Ovary (tissue), 9 donors: ENCODE results near the gene RAB7A. TPM values are rescaled to one million over a fixed set of nuclear protein-coding genes. Genes with fewer than 3 reads are reported as not detected.

Experiments
- DNase-seq, 5 donors: peaks; one replicate each; pipeline ENCODE4 v3.0.0-alpha.2; 2019 to 2020
- H3K27ac ChIP-seq, 2 donors: fragments of 200-600 bp; one replicate each; pipeline versions ENCODE4 v1.5.1 to v1.8.0; 2019 to 2022
- H3K27me3 ChIP-seq: fragments of 200-600 bp; one replicate; pipeline ENCODE4 v1.8.0; 2022
- H3K36me3 ChIP-seq: fragments of 200-600 bp; sonication (generic); one replicate; pipeline ENCODE4 v1.5.1; 2019
- H3K4me1 ChIP-seq: one replicate; pipeline ENCODE4 v1.8.1; 2013; ENCODE audit warnings: mild to moderate bottlenecking, moderate library complexity; ENCODE audit not compliant: insufficient read depth
- H3K4me3 ChIP-seq: fragments of 200-600 bp; sonication (generic); one replicate; pipeline ENCODE4 v1.5.1; 2017
- H3K9me3 ChIP-seq, 2 donors: fragments of 200-600 bp in 1 of 2; sonication (generic) in 1 of 2; one replicate each; pipeline versions ENCODE4 v1.5.1 to v1.8.1; 2013 to 2019; ENCODE audit warnings: mild to moderate bottlenecking in 1 of 2, moderate library complexity in 1 of 2
- CTCF ChIP-seq, 3 donors: fragments of 450-650 bp in 2 of 3; fragments of 200-600 bp in 1 of 3; IDR thresholded peaks; one replicate each; pipeline versions ENCODE4 v1.5.1 to v1.8.0; 2016 to 2022; ENCODE audit warnings: antibody characterized with exemption in 3 of 3, mild to moderate bottlenecking in 1 of 3
- EP300 ChIP-seq: sonication (generic); formaldehyde crosslinking; IDR thresholded peaks from one replicate; pipeline ENCODE4 v1.6.1; 2017; ENCODE audit warnings: antibody characterized with exemption
- POLR2A ChIP-seq: fragments of 450-650 bp; IDR thresholded peaks from one replicate; pipeline ENCODE4 v1.6.1; 2017; ENCODE audit warnings: antibody characterized with exemption, mild to moderate bottlenecking, moderate library complexity
- WGBS, 3 donors: extraction: QIAGEN DNeasy Blood & Tissue Kit in 1 of 3; methylation state at CpG; one replicate each; pipeline versions ENCODE4 v1.1.5 to v1.1.7; 2013 to 2017; 5-methylcytosine and 5-hydroxymethylcytosine counted together
- intact Hi-C, 4 donors: fragments of 100-400 bp; cut with DNase I; formaldehyde crosslinking; loops; one replicate each; pipeline versions ENCODE4 v1.11.0 to v1.15.1; 2022 to 2023
- polyA plus RNA-seq, 2 donors: library from polyadenylated mRNA; stranded (reverse); fragments of 200-250 nt in 1 of 2; fragments of 350-450 nt in 1 of 2; fragmentation: Illumina TruSeq in 1 of 2; extraction: RNeasy Lipid Tissue Mini Kit (QIAGEN cat#74804) in 1 of 2; gene quantifications; one replicate each; pipeline ENCODE4 v1.2.3, GENCODE V29; 2013 to 2014
- total RNA-seq, 7 donors: library from RNA; depleted of rRNA in 2 of 7; stranded (reverse); fragments of >200 nt in 2 of 7; fragmentation: NEBNext Ultra II Directional in 3 of 7; extraction: Animal tissue kit (Norgen Biotek cat#: 25700) in 3 of 7; gene quantifications; one replicate each; pipeline versions ENCODE4 v1.1.0 to v1.2.4, GENCODE V29; 2016 to 2023
- donor health status: DM: no; HTN: no; CAD: no; lungs with moderate emphysema.
- donor health status: DM: no; HTN: no; CAD: no.
- donor health status: Bipolar disorder and iron deficiency.
- donor health status: DM: yes; HTN: yes; CAD: no.
- donor health status: DM: no; HTN: no; CAD: no.
- donor health status: DM: yes; HTN: yes; CAD: no.

The RAB7A gene
- total and polyA plus RNA-seq, 9 donors, result 70.1 to 320 (median 213) TPM

- Histone ChIP-seq H3K4me3 (no peak overlapping the region), H3K27me3 (no peaks in the 10 kb centered on the region), H3K27ac (no peak overlapping the region), H3K36me3 (no peaks in the 10 kb centered on the region), H3K9me3 (no peaks in the 10 kb centered on the region), H3K4me1 (peaks cover 4% of the 10 kb centered on the region)
- intact Hi-C loops, result no loop called here
- DNase-seq, result no peak
- TF ChIP-seq CTCF (IDR thresholded peaks at IDR 0.05), result no peak
- no peak for TF ChIP-seq POLR2A
- TF ChIP-seq EP300, result no peak
These were observed 77.3 kb downstream of the RAB7A start for GRCh38 chr3:128803307-128803706.

GRCh38 chr3:128804017-128804810 lies 78.2 kb downstream of the RAB7A start:
- intact Hi-C loops, result no loop called here
- Histone ChIP-seq H3K4me1 (peaks cover 4% of the 10 kb centered on the region), H3K36me3 (no peaks in the 10 kb centered on the region), H3K27me3 (no peaks in the 10 kb centered on the region), H3K9me3 (no peaks in the 10 kb centered on the region), H3K27ac (no peak overlapping the region), H3K4me3 (no peak overlapping the region)
- 17 to 30% (median 20%) methylated on average over 5 of the region's 5 CpGs for WGBS, 3 donors
- TF ChIP-seq POLR2A (no peak), EP300 (no peak), CTCF (IDR thresholded peaks at IDR 0.05) (no peak)
- no peak for DNase-seq

- intact Hi-C loops, result no loop called here
- Histone ChIP-seq H3K4me1 (peaks cover 4% of the 10 kb centered on the region), H3K36me3 (no peaks in the 10 kb centered on the region), H3K4me3 (no peak overlapping the region), H3K27me3 (no peaks in the 10 kb centered on the region), H3K27ac (no peak overlapping the region), H3K9me3 (no peaks in the 10 kb centered on the region)
- no peak for DNase-seq
- 54 to 62% (median 58%) methylated on average over 5 of the region's 5 CpGs for WGBS, 3 donors
- no peak for TF ChIP-seq EP300
- TF ChIP-seq CTCF (IDR thresholded peaks at IDR 0.05), result no peak
- TF ChIP-seq POLR2A, result no peak
These were observed 78.8 kb downstream of the RAB7A start for GRCh38 chr3:128804811-128805155.

- intact Hi-C loops, result no loop called here
- no peak for TF ChIP-seq CTCF (IDR thresholded peaks at IDR 0.05)
- no peak for TF ChIP-seq POLR2A
- TF ChIP-seq EP300, result no peak
- no peak for DNase-seq
- no peak overlapping the region for H3K4me3 ChIP-seq
- no peaks in the 10 kb centered on the region for H3K27me3 ChIP-seq
- H3K27ac ChIP-seq, result no peak overlapping the region
- 91 to 95% (median 92%) methylated on average over 4 of the region's 4 CpGs for WGBS, 3 donors
- no peaks in the 10 kb centered on the region for H3K9me3 ChIP-seq
- H3K4me1 ChIP-seq, result peaks cover 4% of the 10 kb centered on the region
- no peaks in the 10 kb centered on the region for H3K36me3 ChIP-seq
These were observed 79.8 kb downstream of the RAB7A start for GRCh38 chr3:128805772-128806171.
